ENCODE results near the gene BRD3OS. TPM values are rescaled to one million over a fixed set of nuclear protein-coding genes. Genes with fewer than 3 reads are reported as not detected.

The BRD3OS gene
- total and polyA plus RNA-seq, 2 of the 13 experiments (the other 11 are each of a cell fraction or from before 2014, with no cell fraction given): 4.9 to 5.7 TPM

DNA sequence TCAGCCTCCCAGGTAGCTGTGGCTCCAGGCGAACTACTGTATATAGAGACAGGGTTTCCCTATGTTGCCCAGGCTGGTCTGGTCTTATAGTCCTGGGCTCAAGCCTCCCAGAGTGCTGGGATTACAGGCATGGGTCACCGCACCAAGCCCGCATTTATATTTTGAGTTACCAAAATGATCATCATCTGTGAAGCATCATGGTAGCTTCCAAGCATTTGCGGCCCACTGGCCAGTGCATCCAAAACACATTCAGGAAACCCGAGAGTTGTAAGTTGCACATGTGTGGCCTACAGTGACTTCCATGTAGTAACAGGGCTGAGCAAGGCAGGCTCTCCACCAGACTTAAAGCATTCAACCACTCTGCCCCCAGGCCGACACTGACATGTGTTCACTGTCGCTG, 2.3 kb downstream of the BRD3OS start:
- no TSS peak for BruUV-seq (replicated peaks)
- H3K9me3 ChIP-seq (ENCODE audit: low read length): no peaks in the 10 kb centered on the region
- DNase-seq (ENCODE audit: low spot score): no peak
- H3K4me2 ChIP-seq (ENCODE audit: low read depth, low read length): no peak overlapping the region
- CTCF ChIA-PET (ENCODE audit: low intra/inter-chr PET ratio, low total read pairs): no interaction called here
- no peak for ATAC-seq
- POLR2A ChIA-PET: no interaction called here
- no peak for FAIRE-seq
- H3K27ac ChIP-seq (ENCODE audit: extremely low read length, insufficient read depth, low read length): no peak overlapping the region
- H2AFZ ChIP-seq (ENCODE audit: low read length): no peak overlapping the region
- H3K9ac ChIP-seq (ENCODE audit: insufficient read depth, low read depth, low read length): no peak overlapping the region
- intact Hi-C loops (cut with micrococcal nuclease; ENCODE audit: unreplicated experiment) (loop anchor here (5.0 kb wide), 1 partner anchor 40 kb away; the partner anchor contains the start of gene BRD3), in situ Hi-C loops (cut with HindIII; ENCODE audit: extremely low pct_ligation_motif_present, low pct_unique_long_range_greater_than_20kb) (no loop called here)
- no peaks in the 10 kb centered on the region for H3K79me2 ChIP-seq (ENCODE audit: insufficient read depth, low read length)
- WGBS (ENCODE audit: low lambda C conversion rate): 91% methylated on average over 6 of the region's 7 CpGs
- no peaks in the 10 kb centered on the region for H3K27me3 ChIP-seq (ENCODE audit: control insufficient read depth in 1 of 2, insufficient read depth in 2 of 2, low read length in 2 of 2)
- peaks cover 0 to 12% of the 10 kb centered on the region in 2 experiments; a peak in 2 of 5 replicates for H3K36me3 ChIP-seq (replicated peaks in 1 of 2; ENCODE audit: control insufficient read depth in 1 of 2, insufficient read depth in 2 of 2, low read length in 2 of 2)
- TF ChIP-seq ZNF143 (CRISPR knock-in tag; IDR thresholded peaks at IDR 0.05) (no peak), MEIS2 (CRISPR knock-in tag; IDR thresholded peaks at IDR 0.05) (no peak), ZNF251 (CRISPR knock-in tag; IDR thresholded peaks at IDR 0.05) (no peak), MTF2 (CRISPR knock-in tag; IDR thresholded peaks at IDR 0.05; ENCODE audit: borderline replicate concordance) (no peak)
- TF ChIP-seq, protein P1, sequence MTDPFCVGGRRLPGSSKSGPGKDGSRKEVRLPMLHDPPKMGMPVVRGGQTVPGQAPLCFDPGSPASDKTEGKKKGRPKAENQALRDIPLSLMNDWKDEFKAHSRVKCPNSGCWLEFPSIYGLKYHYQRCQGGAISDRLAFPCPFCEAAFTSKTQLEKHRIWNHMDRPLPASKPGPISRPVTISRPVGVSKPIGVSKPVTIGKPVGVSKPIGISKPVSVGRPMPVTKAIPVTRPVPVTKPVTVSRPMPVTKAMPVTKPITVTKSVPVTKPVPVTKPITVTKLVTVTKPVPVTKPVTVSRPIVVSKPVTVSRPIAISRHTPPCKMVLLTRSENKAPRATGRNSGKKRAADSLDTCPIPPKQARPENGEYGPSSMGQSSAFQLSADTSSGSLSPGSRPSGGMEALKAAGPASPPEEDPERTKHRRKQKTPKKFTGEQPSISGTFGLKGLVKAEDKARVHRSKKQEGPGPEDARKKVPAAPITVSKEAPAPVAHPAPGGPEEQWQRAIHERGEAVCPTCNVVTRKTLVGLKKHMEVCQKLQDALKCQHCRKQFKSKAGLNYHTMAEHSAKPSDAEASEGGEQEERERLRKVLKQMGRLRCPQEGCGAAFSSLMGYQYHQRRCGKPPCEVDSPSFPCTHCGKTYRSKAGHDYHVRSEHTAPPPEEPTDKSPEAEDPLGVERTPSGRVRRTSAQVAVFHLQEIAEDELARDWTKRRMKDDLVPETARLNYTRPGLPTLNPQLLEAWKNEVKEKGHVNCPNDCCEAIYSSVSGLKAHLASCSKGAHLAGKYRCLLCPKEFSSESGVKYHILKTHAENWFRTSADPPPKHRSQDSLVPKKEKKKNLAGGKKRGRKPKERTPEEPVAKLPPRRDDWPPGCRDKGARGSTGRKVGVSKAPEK (CRISPR knock-in tag; IDR thresholded peaks at IDR 0.05; ENCODE audit: borderline replicate concordance): no peak
- H3K4me3 ChIP-seq (replicated peaks in 1 of 3; ENCODE audit: insufficient read depth in 1 of 3, low read depth in 2 of 3, low read length in 3 of 3): no peak overlapping the region
- no peaks in the 10 kb centered on the region for H4K20me1 ChIP-seq (ENCODE audit: insufficient read depth, low read length)
- peaks cover 29% of the 10 kb centered on the region for H3K4me1 ChIP-seq (ENCODE audit: insufficient read depth, low read length)

GRCh38 chr9:134028076-134028475, 2.8 kb downstream of the BRD3OS start:
- BruUV-seq (replicated peaks): no TSS peak
- FAIRE-seq (no peak), ATAC-seq (no peak), DNase-seq (ENCODE audit: low spot score) (no peak)
- H2AFZ ChIP-seq (ENCODE audit: low read length): no peak overlapping the region
- peaks cover 29% of the 10 kb centered on the region for H3K4me1 ChIP-seq (ENCODE audit: insufficient read depth, low read length)
- no peaks in the 10 kb centered on the region for H4K20me1 ChIP-seq (ENCODE audit: insufficient read depth, low read length)
- 95% methylated on average over 9 of the region's 9 CpGs for WGBS (ENCODE audit: low lambda C conversion rate)
- no peaks in the 10 kb centered on the region for H3K79me2 ChIP-seq (ENCODE audit: insufficient read depth, low read length)
- H3K4me2 ChIP-seq (ENCODE audit: low read depth, low read length): no peak overlapping the region
- H3K4me3 ChIP-seq (replicated peaks in 1 of 3; ENCODE audit: insufficient read depth in 1 of 3, low read depth in 2 of 3, low read length in 3 of 3): no peak overlapping the region
- POLR2A ChIA-PET: no interaction called here
- no peak overlapping the region for H3K9ac ChIP-seq (ENCODE audit: insufficient read depth, low read depth, low read length)
- no peak overlapping the region for H3K27ac ChIP-seq (ENCODE audit: extremely low read length, insufficient read depth, low read length)
- TF ChIP-seq ZNF121 (CRISPR knock-in tag; IDR thresholded peaks at IDR 0.05) (peak; percentile 25; the same call in 1 of the 2 replicates), KLF12 (CRISPR knock-in tag; IDR thresholded peaks at IDR 0.05; ENCODE audit: borderline replicate concordance) (no peak)
- intact Hi-C loops (cut with micrococcal nuclease; ENCODE audit: unreplicated experiment): loop anchor here (5.0 kb wide), 1 partner anchor 39 kb away; the partner anchor contains the start of gene BRD3
- no peaks in the 10 kb centered on the region for H3K27me3 ChIP-seq (ENCODE audit: control insufficient read depth in 1 of 2, insufficient read depth in 2 of 2, low read length in 2 of 2)
- in situ Hi-C loops (cut with HindIII; ENCODE audit: extremely low pct_ligation_motif_present, low pct_unique_long_range_greater_than_20kb): no loop called here
- CTCF ChIA-PET (ENCODE audit: low intra/inter-chr PET ratio, low total read pairs): no interaction called here
- H3K36me3 ChIP-seq (replicated peaks in 1 of 2; ENCODE audit: control insufficient read depth in 1 of 2, insufficient read depth in 2 of 2, low read length in 2 of 2): peaks cover 3 to 16% of the 10 kb centered on the region in 2 experiments; a peak in 3 of 5 replicates
- no peaks in the 10 kb centered on the region for H3K9me3 ChIP-seq (ENCODE audit: low read length)
